ENCODE measurements around the gene CRYGA. TPM values are rescaled to one million over a fixed set of nuclear protein-coding genes. Genes with fewer than 3 reads are reported as not detected.
"Not testable (repeated sequence)": the region's sequence is repeated elsewhere in the genome, so short reads cannot be mapped to it uniquely, and the experiment has no call there.

Gene CRYGA
- total RNA-seq, 1 donor from 2014 or later, result not detected

DNA sequence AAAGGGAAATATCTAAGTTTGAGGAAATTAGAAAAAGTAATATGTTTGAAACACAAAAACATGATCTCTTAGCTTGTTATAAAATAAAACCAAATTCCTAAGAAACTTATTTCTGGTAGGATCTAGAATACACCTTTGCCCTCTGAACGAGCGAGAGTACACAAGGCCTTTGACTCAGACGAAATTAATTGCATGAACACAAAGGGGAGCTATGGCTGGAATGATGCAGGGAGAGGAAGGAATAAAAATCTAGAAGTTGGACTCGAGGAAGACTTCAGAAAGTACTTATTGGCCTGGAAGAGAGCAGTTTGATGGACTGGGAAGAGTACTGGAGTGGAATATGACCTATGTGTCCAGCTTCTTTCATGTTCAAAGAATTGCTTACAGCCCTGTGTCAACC is 38.1 kb downstream of the CRYGA start:
- H3K36me3 Mint-ChIP-seq (ENCODE audit: low read depth), result no peaks in the 10 kb centered on the region
- H3K4me3 Mint-ChIP-seq, result no peak overlapping the region
- DNase-seq, result no peak
- peaks cover 41% of the 10 kb centered on the region for H3K27me3 Mint-ChIP-seq
- H3K4me1 Mint-ChIP-seq, result peaks cover 2% of the 10 kb centered on the region
- intact Hi-C loops (cut with micrococcal nuclease), result no loop called here
- H3K9me3 Mint-ChIP-seq, result no peaks in the 10 kb centered on the region
- H3K27ac Mint-ChIP-seq, result no peak overlapping the region

DNA sequence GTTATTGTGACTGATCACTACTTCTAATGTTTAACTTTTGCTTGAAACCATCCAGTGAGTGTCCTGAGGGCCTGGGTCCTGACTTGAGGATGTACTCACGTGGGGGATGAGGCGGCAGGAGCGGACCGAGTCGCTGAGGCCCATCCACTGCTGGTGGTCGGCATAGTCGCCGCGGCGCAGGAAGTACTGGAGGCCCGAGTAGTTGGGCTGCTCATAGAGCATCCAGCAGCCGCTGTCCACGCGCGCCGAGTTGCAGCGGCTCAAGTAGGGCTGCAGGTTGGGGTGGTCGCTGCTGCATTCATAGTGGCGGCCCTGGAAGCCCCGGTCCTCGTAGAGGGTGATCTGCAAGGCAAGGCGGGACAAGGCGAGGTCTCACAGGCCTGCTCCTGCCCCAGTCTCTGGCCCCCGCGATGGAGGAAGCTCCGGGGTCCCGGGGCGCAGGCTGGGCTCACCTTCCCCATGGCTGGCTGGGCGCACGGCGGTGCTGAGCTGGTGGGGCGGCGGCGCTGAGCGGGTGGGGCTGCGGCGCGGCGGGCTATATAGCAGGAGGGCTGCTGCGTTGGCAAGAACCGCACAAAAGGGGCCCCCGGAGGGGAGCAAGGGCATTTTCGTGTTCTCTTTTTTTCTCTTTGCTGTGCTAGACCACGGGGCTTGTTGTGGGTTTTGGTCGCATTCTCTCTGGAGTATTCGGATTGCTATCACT is 39.2 kb downstream of the CRYGA start, which contains the start of gene CRYGD:
Gene CRYGD (minus strand): TSS at position 512 of the 703 bp plus-strand sequence. CDS start 51 bp downstream, at position 461.
- H3K4me3 Mint-ChIP-seq; H3K9me3 Mint-ChIP-seq; H3K27ac Mint-ChIP-seq; DNase-seq; intact Hi-C loops (cut with micrococcal nuclease); H3K36me3 Mint-ChIP-seq (ENCODE audit: low read depth); H3K4me1 Mint-ChIP-seq: not testable (repeated sequence)
- peaks cover 44% of the 10 kb centered on the region for H3K27me3 Mint-ChIP-seq

DNA sequence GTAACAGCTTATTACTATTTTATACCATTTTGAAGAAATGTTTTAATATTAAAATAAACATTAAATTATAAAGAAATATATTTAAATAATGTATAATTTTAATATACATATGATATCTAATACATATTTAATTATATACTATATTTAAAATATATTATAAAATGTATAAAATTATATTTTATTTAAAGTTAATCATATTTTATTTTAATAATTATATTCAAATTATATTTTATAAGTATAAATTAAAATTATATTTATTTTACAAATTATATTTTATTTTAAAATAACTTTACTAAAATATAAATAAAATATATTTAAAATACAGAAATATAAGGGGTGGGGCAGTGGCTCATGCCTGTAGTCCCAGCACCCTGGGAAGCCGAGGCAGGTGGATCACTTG is 41.1 kb downstream of the CRYGA start:
- Mint-ChIP-seq H3K27me3 (peaks cover 37% of the 10 kb centered on the region), H3K27ac (no peak overlapping the region)

DNA sequence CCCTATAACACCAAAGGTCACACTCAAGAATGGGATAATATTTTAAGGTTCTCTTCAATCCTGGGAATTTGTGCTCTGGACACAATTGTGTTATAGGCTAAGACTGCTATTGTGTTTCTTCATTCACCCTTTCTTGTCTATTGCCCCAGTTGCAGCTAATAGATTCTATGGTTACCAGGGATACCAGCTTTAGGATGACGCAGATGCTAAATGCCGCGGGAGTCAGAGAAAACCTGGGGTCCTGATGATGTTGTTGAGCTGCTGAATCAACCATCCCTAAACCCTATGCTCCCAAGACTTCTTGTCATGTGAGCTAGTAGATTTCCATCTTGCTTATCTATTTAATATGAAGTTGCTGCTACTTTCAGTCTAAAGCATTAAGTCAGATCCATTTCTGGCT is 44.5 kb downstream of the CRYGA start:
- H3K9me3 Mint-ChIP-seq, result no peaks in the 10 kb centered on the region
- peaks cover 15% of the 10 kb centered on the region for H3K27me3 Mint-ChIP-seq
- H3K4me3 Mint-ChIP-seq, result no peak overlapping the region
- intact Hi-C loops (cut with micrococcal nuclease), result no loop called here
- no peak for DNase-seq
- no peaks in the 10 kb centered on the region for H3K36me3 Mint-ChIP-seq (ENCODE audit: low read depth)
- no peak overlapping the region for H3K27ac Mint-ChIP-seq
- peaks cover 1% of the 10 kb centered on the region for H3K4me1 Mint-ChIP-seq

More for the DNA sequence above, 41.1 kb downstream of the CRYGA start:
- peaks cover 2% of the 10 kb centered on the region for H3K4me1 Mint-ChIP-seq
- H3K9me3 Mint-ChIP-seq, result no peaks in the 10 kb centered on the region
- no peak for DNase-seq
- intact Hi-C loops (cut with micrococcal nuclease), result no loop called here
- no peaks in the 10 kb centered on the region for H3K36me3 Mint-ChIP-seq (ENCODE audit: low read depth)
- H3K4me3 Mint-ChIP-seq, result no peak overlapping the region

DNA sequence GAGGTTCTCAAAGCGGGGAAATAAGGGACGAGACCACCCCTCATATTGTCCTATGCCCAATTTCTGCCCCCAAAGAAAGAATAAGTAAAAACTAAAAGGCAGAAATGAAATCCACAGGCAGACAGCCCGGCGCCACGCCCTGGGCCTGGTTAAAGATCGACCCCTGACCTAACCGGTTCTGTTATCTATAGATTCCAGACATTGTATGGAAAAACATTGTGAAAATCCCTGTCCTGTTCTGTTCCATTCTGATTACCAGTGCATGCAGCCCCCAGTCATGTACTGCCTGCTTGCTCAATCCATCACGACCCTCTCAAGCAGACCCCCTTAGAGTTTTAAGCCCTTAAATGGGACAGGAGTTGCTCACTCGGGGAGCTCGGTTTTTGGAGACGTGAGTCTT is 46.0 kb downstream of the CRYGA start:
- H3K4me1 Mint-ChIP-seq; intact Hi-C loops (cut with micrococcal nuclease); H3K9me3 Mint-ChIP-seq: not testable (repeated sequence)

DNA sequence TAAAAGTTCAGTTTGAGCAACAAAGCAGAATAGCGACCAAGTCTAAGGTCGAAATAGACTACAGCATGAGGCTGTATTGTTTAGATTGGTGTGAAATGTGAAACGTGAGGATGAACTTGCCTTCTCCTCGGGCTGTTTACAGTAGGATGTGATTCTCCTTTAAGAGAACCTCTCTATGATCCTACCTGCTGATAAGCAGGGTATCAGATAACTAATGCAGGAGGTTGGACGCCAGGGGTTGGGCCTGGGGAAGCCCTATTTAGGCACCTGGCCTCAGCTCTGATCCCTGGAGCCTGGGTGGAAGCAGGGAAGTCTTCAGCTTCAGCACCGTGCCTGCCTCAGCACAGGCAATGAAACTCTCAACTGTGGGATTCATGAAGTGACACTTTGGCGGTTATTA is 50.4 kb downstream of the CRYGA start:
- no peaks in the 10 kb centered on the region for H3K36me3 Mint-ChIP-seq (ENCODE audit: low read depth)
- no peaks in the 10 kb centered on the region for H3K4me1 Mint-ChIP-seq
- H3K9me3 Mint-ChIP-seq, result no peaks in the 10 kb centered on the region
- intact Hi-C loops (cut with micrococcal nuclease), result no loop called here
- no peak overlapping the region for H3K27ac Mint-ChIP-seq
- no peaks in the 10 kb centered on the region for H3K27me3 Mint-ChIP-seq
- DNase-seq, result no peak
- H3K4me3 Mint-ChIP-seq, result no peak overlapping the region

More for the DNA sequence above, 46.0 kb downstream of the CRYGA start:
- not testable (repeated sequence) for DNase-seq; H3K36me3 Mint-ChIP-seq (ENCODE audit: low read depth); H3K4me3 Mint-ChIP-seq; H3K27ac Mint-ChIP-seq
- peaks cover 11% of the 10 kb centered on the region for H3K27me3 Mint-ChIP-seq

DNA sequence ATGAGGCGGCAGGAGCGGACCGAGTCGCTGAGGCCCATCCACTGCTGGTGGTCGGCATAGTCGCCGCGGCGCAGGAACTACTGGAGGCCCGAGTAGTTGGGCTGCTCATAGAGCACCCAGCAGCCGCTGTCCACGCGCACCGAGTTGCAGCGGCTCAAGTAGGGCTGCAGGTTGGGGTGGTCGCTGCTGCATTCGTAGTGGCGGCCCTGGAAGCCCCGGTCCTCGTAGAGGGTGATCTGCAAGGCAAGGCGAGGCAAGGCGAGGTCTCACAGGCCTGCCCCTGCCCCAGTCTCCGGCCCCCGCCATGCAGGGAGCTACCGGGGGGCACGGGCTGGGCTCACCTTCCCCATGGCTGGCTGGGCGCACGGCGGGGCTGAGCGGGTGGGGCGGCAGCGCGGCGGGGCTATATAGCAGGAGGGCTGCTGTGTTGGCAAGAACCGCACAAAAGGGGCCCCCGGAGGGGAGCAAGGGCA is 51.1 kb downstream of the CRYGA start:
- H3K4me3 Mint-ChIP-seq; intact Hi-C loops (cut with micrococcal nuclease); H3K27me3 Mint-ChIP-seq; H3K27ac Mint-ChIP-seq; DNase-seq; H3K9me3 Mint-ChIP-seq; H3K4me1 Mint-ChIP-seq; H3K36me3 Mint-ChIP-seq (ENCODE audit: low read depth): not testable (repeated sequence)

Other genes starting within 250 kb of the CRYGA start
- 5.8 and 6.6 TPM in 2 replicates for gene PLEKHM3, start 138.1 kb downstream of the CRYGA start, total RNA-seq
- not detected in 2 replicates for gene CRYGD, start 39.1 kb downstream of the CRYGA start, total RNA-seq
- not detected in 2 replicates for gene CRYGC, start 33.8 kb downstream of the CRYGA start, total RNA-seq
- gene CRYGB, start 17.4 kb downstream of the CRYGA start, total RNA-seq, result not detected in 2 replicates
- not detected in 2 replicates for gene C2orf80, start 26.4 kb upstream of the CRYGA start, total RNA-seq
- gene IDH1, start 91.5 kb upstream of the CRYGA start, total RNA-seq, result 25.4 and 26.0 TPM in 2 replicates
- gene PIKFYVE, start 102.7 kb upstream of the CRYGA start, total RNA-seq, result 27.3 and 29.4 TPM in 2 replicates
- gene PTH2R, start 243.2 kb upstream of the CRYGA start, total RNA-seq, result 0.07 TPM in 2 replicates